Measurements from ENCODE around the gene DERL3.

GRCh38 chr22:23868580-23868979 is 29.8 kb upstream of the DERL3 start:
- TF ChIP-seq, protein P1, sequence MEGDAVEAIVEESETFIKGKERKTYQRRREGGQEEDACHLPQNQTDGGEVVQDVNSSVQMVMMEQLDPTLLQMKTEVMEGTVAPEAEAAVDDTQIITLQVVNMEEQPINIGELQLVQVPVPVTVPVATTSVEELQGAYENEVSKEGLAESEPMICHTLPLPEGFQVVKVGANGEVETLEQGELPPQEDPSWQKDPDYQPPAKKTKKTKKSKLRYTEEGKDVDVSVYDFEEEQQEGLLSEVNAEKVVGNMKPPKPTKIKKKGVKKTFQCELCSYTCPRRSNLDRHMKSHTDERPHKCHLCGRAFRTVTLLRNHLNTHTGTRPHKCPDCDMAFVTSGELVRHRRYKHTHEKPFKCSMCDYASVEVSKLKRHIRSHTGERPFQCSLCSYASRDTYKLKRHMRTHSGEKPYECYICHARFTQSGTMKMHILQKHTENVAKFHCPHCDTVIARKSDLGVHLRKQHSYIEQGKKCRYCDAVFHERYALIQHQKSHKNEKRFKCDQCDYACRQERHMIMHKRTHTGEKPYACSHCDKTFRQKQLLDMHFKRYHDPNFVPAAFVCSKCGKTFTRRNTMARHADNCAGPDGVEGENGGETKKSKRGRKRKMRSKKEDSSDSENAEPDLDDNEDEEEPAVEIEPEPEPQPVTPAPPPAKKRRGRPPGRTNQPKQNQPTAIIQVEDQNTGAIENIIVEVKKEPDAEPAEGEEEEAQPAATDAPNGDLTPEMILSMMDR (IDR thresholded peaks at IDR 0.05) = no peak
- no peak for TF ChIP-seq POLR2A (IDR thresholded peaks at IDR 0.05)
- no peak for TF ChIP-seq POLR2AphosphoS5 (IDR thresholded peaks at IDR 0.05)
- no peak for TF ChIP-seq EP300 (IDR thresholded peaks at IDR 0.05)

All from gastroesophageal sphincter (tissue), 3 donors.